DOHH2 (cell line): ENCODE data around the gene ZNG1A.

ENCODE experiments used
- CTCF ChIP-seq: fragments of 200-600 bp; sonication (generic); IDR thresholded peaks from one replicate; pipeline ENCODE4 v1.5.1; 2014; ENCODE audit warnings: antibody characterized with exemption, mild to moderate bottlenecking, low read depth, low read length; ENCODE audit not compliant: poor library complexity, severe bottlenecking
- EZH2phosphoT487 ChIP-seq: fragments of 200-600 bp; sonication (generic); IDR thresholded peaks from 2 replicates; pipeline ENCODE4 v1.6.1; 2017; ENCODE audit warnings: borderline replicate concordance, mild to moderate bottlenecking, antibody characterized with exemption, low read length, moderate library complexity, mixed read lengths

- TF ChIP-seq CTCF (no peak), EZH2phosphoT487 (no peak)
Observed at GRCh38 chr9:227860-228259, 49.0 kb upstream of the ZNG1A start.
